ENCODE measurements around the gene DCTN3. TPM values are rescaled to one million over a fixed set of nuclear protein-coding genes. Genes with fewer than 3 reads are reported as not detected.

The DCTN3 gene
- total and polyA plus RNA-seq, 2 donors (not counting 3 experiments of a cell fraction or from before 2014, with no cell fraction given) = 91.0 to 170 TPM

DNA sequence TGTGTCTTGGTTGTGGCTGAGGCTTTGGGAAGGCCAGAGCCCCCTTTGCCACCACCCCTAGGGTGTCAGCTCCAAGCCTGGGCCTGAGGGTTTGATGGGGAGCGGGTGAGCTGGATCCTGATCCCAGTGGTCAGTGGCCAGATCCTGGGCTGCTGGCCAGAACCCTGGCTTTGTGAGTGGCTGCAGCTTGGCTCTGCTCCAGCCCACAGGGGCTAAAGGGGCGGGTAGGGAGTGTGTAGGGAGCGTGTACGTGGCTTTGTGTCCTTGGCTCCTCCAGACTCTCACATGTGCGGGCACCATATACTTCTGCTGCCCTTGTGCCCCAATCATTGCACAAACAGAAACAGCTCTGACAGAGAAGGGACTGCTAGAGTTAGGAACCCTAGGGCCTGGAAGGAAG is 30.5 kb upstream of the DCTN3 start:
- no peak overlapping the region for H3K27ac ChIP-seq (ENCODE audit: insufficient read depth, low read depth, low read length)
- H3K36me3 ChIP-seq (ENCODE audit: control insufficient read depth in 2 of 2, extremely low read depth in 1 of 2, insufficient read depth in 2 of 2, low read length in 2 of 2) = peaks cover 0 to 14% of the 10 kb centered on the region in 2 experiments
- CTCF ChIA-PET = interaction anchor here (0.6 to 1.6 kb wide), 4 partner anchors 11 to 270 kb away, joined by 3 to 8 read pairs (median 4); no protein-coding TSS in a partner anchor
- POLR2A ChIA-PET = no interaction called here
- BruUV-seq (replicated peaks) = no TSS peak
- TF ChIP-seq POLR2A (IDR thresholded peaks at IDR 0.05; ENCODE audit: low read depth, low read length) (no peak), POLR2AphosphoS5 (IDR thresholded peaks at IDR 0.05; ENCODE audit: insufficient read depth, low read depth, low read length) (no peak), GATA2 (IDR thresholded peaks at IDR 0.05; ENCODE audit: insufficient read depth, insufficient read length, low read depth, low read length) (no peak), FOS (IDR thresholded peaks at IDR 0.05; ENCODE audit: borderline replicate concordance, insufficient read depth, low read length) (no peak), MYC (IDR thresholded peaks at IDR 0.05; ENCODE audit: low read depth, low read length) (no peak), EZH2 (IDR thresholded peaks at IDR 0.05; ENCODE audit: borderline replicate concordance, low read depth, low read length, severe bottlenecking) (no peak), JUN (IDR thresholded peaks at IDR 0.05; ENCODE audit: borderline replicate concordance, insufficient read depth, insufficient read length, low read depth) (no peak)
- TF ChIP-seq, protein P1, sequence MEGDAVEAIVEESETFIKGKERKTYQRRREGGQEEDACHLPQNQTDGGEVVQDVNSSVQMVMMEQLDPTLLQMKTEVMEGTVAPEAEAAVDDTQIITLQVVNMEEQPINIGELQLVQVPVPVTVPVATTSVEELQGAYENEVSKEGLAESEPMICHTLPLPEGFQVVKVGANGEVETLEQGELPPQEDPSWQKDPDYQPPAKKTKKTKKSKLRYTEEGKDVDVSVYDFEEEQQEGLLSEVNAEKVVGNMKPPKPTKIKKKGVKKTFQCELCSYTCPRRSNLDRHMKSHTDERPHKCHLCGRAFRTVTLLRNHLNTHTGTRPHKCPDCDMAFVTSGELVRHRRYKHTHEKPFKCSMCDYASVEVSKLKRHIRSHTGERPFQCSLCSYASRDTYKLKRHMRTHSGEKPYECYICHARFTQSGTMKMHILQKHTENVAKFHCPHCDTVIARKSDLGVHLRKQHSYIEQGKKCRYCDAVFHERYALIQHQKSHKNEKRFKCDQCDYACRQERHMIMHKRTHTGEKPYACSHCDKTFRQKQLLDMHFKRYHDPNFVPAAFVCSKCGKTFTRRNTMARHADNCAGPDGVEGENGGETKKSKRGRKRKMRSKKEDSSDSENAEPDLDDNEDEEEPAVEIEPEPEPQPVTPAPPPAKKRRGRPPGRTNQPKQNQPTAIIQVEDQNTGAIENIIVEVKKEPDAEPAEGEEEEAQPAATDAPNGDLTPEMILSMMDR (IDR thresholded peaks at IDR 0.05; ENCODE audit: extremely low read depth in 1 of 2, insufficient read depth in 1 of 2, low read depth in 1 of 2, low read length in 2 of 2) = no peak
- TF ChIP-seq, protein P2, sequence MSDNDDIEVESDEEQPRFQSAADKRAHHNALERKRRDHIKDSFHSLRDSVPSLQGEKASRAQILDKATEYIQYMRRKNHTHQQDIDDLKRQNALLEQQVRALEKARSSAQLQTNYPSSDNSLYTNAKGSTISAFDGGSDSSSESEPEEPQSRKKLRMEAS (IDR thresholded peaks at IDR 0.05; ENCODE audit: insufficient read depth, insufficient read length) = no peak
- no peaks in the 10 kb centered on the region for H3K27me3 ChIP-seq (ENCODE audit: control insufficient read depth in 2 of 2, insufficient read depth in 2 of 2, low read length in 2 of 2)
- peaks cover 37% of the 10 kb centered on the region for H3K4me1 ChIP-seq (ENCODE audit: control insufficient read depth, extremely low read depth, insufficient read depth, low read length)
- H3K9me1 ChIP-seq (replicated peaks; ENCODE audit: control insufficient read depth, extremely low read depth, insufficient read depth, low read length) = no peaks in the 10 kb centered on the region
- no peak for DNase-seq (ENCODE audit: low read depth, low spot score)
- intact Hi-C loops (cut with micrococcal nuclease) (no loop called here), dilution Hi-C loops (cut with MboI; ENCODE audit: extremely low pct_ligation_motif_present, low sequenced_read_pairs) (no loop called here)
- no peaks in the 10 kb centered on the region for H3K9me3 ChIP-seq (replicated peaks; ENCODE audit: control insufficient read depth, insufficient read depth, low read length)
- H3K9ac ChIP-seq (replicated peaks; ENCODE audit: extremely low read depth, insufficient read depth, low read length) = no peak overlapping the region
- H3K4me3 ChIP-seq (replicated peaks in 1 of 3; ENCODE audit: insufficient read depth in 1 of 3, low read depth in 1 of 3, low read length in 3 of 3) = no peak overlapping the region
- no peak overlapping the region for H3K4me2 ChIP-seq (ENCODE audit: insufficient read depth, low read length)
- no peaks in the 10 kb centered on the region for H4K20me1 ChIP-seq (replicated peaks; ENCODE audit: control insufficient read depth, extremely low read depth, insufficient read depth, low read length)
- H3K79me2 ChIP-seq (ENCODE audit: control insufficient read depth, insufficient read depth, low read length) = peaks cover 6% of the 10 kb centered on the region
- H2AFZ ChIP-seq (ENCODE audit: low read depth, low read length) = no peak overlapping the region
- no peak for FAIRE-seq
